ENCODE results near the gene PAK5.

- no peak for TF ChIP-seq ZNF146 (CRISPR knock-in tag; IDR thresholded peaks at IDR 0.05; ENCODE audit: unreplicated experiment)
- TF ChIP-seq BRF2 (IDR thresholded peaks at IDR 0.05; ENCODE audit: borderline replicate concordance, insufficient read depth, insufficient read length) = no peak
- no peak for TF ChIP-seq HDAC2 (IDR thresholded peaks at IDR 0.05)
- TF ChIP-seq NFYB (IDR thresholded peaks at IDR 0.05; ENCODE audit: extremely low read depth, insufficient read length) = no peak
- TF ChIP-seq POLR2AphosphoS5 (IDR thresholded peaks at IDR 0.05; ENCODE audit: control insufficient read depth, insufficient read depth, low read depth, low read length) = no peak
- no peak for TF ChIP-seq SNRNP70 (optimal IDR thresholded peaks at IDR 0.05; ENCODE audit: low read depth, low read length)
- no peak for TF ChIP-seq SMARCE1 (IDR thresholded peaks at IDR 0.05)
Measured at GRCh38 chr20:9611921-9612320, 227.0 kb downstream of the PAK5 start.
